Measurements from ENCODE around the gene KIF12. TPM values are rescaled to one million over a fixed set of nuclear protein-coding genes. Genes with fewer than 3 reads are reported as not detected.

KIF12 gene
- total and polyA plus RNA-seq, 4 experiments from 2014 or later: not detected

GRCh38 chr9:114116126-114116747 is 17.1 kb upstream of the KIF12 start:
- intact Hi-C loops (cut with micrococcal nuclease): no loop called here
- H3K27me3 ChIP-seq (ENCODE audit: insufficient read depth, low read length): no peaks in the 10 kb centered on the region
- H3K9me3 Mint-ChIP-seq: peaks cover 0 to 2% (median 0%) of the 10 kb centered on the region in 8 donors
- no peak for DNase-seq
- H3K36me3 Mint-ChIP-seq: no peaks in the 10 kb centered on the region
- H3K27me3 Mint-ChIP-seq: peaks cover 20 to 29% of the 10 kb centered on the region in 2 donors
- H3K4me3 Mint-ChIP-seq: no peak overlapping the region
- CTCF ChIA-PET (ENCODE audit: partially characterized antibody): interaction anchor here (1.2 kb wide), 1 partner anchor 8 kb away, joined by 4 read pairs; no protein-coding TSS in a partner anchor
- no peak overlapping the region for H3K4me3 ChIP-seq (ENCODE audit: low read length in 2 of 2)
- H3K27ac ChIP-seq (ENCODE audit: low read depth, low read length): no peak overlapping the region
- no peaks in the 10 kb centered on the region for H3K4me1 ChIP-seq (ENCODE audit: insufficient read depth, low read length)
- no peak overlapping the region for H3K27ac Mint-ChIP-seq
- POLR2A ChIA-PET (ENCODE audit: partially characterized antibody): no interaction called here
- H3K4me1 Mint-ChIP-seq: peaks cover 0 to 1% (median 0%) of the 10 kb centered on the region in 4 donors
- H3K36me3 ChIP-seq (ENCODE audit: insufficient read depth, low read length): no peaks in the 10 kb centered on the region
- H3K9me3 ChIP-seq (ENCODE audit: control insufficient read depth in 1 of 2, low read length in 2 of 2): no peaks in the 10 kb centered on the region

DNA sequence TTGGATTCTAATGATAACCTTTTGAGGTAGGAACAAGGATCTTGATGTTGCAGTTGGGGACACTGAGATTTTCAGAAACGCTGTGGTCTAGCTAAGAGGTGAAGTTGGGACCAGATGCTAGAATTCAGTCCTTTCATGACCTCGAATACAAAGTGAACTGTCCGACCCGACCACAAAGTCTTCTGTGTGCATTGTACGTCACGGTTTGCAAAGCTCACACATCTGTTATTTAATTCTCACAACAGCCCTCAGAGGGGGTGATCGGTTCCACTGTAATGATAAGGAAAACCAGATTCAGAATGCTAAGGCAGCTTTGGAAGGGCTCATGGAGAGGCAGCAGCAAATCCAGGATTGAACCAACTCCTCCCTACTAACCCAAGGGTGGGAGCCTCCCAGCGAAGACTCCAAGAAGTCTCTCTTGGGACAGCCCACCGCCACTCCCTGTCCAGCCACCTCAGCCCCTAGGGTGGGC is 16.6 kb upstream of the KIF12 start:
- H3K27ac ChIP-seq (ENCODE audit: low read depth, low read length): no peak overlapping the region
- peaks cover 19 to 29% of the 10 kb centered on the region in 2 donors for H3K27me3 Mint-ChIP-seq
- H3K4me1 ChIP-seq (ENCODE audit: insufficient read depth, low read length): no peaks in the 10 kb centered on the region
- H3K4me3 ChIP-seq (ENCODE audit: low read length in 2 of 2): no peak overlapping the region
- DNase-seq: no peak
- ChIA-PET CTCF (ENCODE audit: partially characterized antibody) (interaction anchor here (1.2 kb wide), 1 partner anchor 8 kb away, joined by 4 read pairs; no protein-coding TSS in a partner anchor), POLR2A (ENCODE audit: partially characterized antibody) (no interaction called here)
- H3K27me3 ChIP-seq (ENCODE audit: insufficient read depth, low read length): no peaks in the 10 kb centered on the region
- intact Hi-C loops (cut with micrococcal nuclease): no loop called here
- no peak overlapping the region for H3K4me3 Mint-ChIP-seq
- peaks cover 0 to 1% (median 0%) of the 10 kb centered on the region in 4 donors for H3K4me1 Mint-ChIP-seq
- no peak overlapping the region for H3K27ac Mint-ChIP-seq
- peaks cover 0 to 1% (median 0%) of the 10 kb centered on the region in 8 donors for H3K9me3 Mint-ChIP-seq
- no peaks in the 10 kb centered on the region for H3K36me3 ChIP-seq (ENCODE audit: insufficient read depth, low read length)
- no peaks in the 10 kb centered on the region for H3K36me3 Mint-ChIP-seq
- H3K9me3 ChIP-seq (ENCODE audit: control insufficient read depth in 1 of 2, low read length in 2 of 2): no peaks in the 10 kb centered on the region

DNA sequence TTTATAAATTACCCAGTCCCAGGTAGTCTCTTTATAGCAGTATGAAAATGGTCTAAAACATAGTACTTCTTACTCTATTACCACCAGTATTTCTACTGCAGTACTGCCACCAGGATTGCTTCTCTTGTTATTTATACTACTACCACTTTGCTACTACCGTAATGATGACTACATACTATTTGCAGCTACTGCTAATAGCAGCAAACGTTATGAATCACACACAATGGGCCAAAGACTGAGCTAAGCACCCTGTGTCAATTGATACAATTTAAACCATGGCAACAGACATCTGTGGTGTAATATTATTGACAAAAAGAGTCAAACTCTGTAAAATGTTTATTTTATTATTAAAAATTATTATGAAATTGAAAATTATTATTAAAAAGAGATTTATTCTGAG is 15.3 kb upstream of the KIF12 start:
- H3K27ac Mint-ChIP-seq: no peak overlapping the region
- no peaks in the 10 kb centered on the region for H3K4me1 Mint-ChIP-seq
- POLR2A ChIA-PET (ENCODE audit: partially characterized antibody): no interaction called here
- Histone ChIP-seq H3K27ac (ENCODE audit: low read depth, low read length) (no peak overlapping the region), H3K9me3 (ENCODE audit: control insufficient read depth in 1 of 2, low read length in 2 of 2) (no peaks in the 10 kb centered on the region), H3K4me3 (ENCODE audit: low read length in 2 of 2) (no peak overlapping the region), H3K36me3 (ENCODE audit: insufficient read depth, low read length) (no peaks in the 10 kb centered on the region), H3K4me1 (ENCODE audit: insufficient read depth, low read length) (no peaks in the 10 kb centered on the region), H3K27me3 (ENCODE audit: insufficient read depth, low read length) (no peaks in the 10 kb centered on the region)
- no peaks in the 10 kb centered on the region for H3K9me3 Mint-ChIP-seq
- intact Hi-C loops (cut with micrococcal nuclease): no loop called here
- peaks cover 17 to 29% of the 10 kb centered on the region in 2 donors for H3K27me3 Mint-ChIP-seq
- H3K4me3 Mint-ChIP-seq: no peak overlapping the region
- CTCF ChIA-PET (ENCODE audit: partially characterized antibody): no interaction called here
- no peaks in the 10 kb centered on the region for H3K36me3 Mint-ChIP-seq
- no peak for DNase-seq

DNA sequence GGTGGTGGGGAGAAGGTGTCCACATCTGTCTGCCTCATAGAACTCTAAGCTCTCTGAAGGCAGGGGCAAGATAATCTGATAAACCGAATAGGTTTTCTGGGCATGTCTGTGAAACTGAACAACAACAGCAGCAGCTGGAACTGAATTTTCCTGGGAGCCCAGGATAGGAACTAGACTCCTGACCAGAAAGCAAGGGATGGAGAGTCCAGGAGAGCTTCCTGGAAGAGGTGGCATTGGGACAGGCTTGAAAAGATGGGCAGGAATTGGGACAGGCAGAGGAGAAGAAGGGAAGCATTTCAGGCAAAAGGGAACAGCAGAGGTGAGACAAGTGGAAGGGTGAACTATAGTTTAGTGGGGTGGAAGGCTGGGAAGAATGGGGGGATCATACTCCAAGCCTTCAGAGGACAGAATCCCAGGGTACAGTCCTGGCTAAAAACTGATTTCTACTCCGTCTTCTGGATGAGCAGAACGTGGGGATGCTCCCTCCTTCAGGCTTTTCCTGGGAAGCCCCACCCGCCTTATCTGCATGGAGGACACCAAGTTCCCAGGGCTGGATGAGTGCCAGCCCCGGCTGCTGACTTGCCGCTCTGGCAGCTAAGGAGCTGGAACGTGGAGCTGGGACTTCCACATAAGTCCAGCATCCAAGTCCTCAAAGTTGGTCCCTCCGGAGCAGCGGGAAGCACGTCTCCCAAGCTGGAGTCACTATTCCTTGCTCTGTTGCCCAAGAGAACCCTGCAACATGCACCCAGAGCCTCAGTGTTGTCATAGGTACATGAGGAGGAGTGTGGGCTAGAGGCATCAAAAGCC is 13.9 kb upstream of the KIF12 start:
- Mint-ChIP-seq H3K4me1 (no peaks in the 10 kb centered on the region), H3K4me3 (no peak overlapping the region), H3K27ac (no peak overlapping the region), H3K27me3 (peaks cover 16 to 25% of the 10 kb centered on the region in 2 donors), H3K9me3 (no peaks in the 10 kb centered on the region), H3K36me3 (no peaks in the 10 kb centered on the region)
- Histone ChIP-seq H3K4me1 (ENCODE audit: insufficient read depth, low read length) (no peaks in the 10 kb centered on the region), H3K4me3 (ENCODE audit: low read length in 2 of 2) (no peak overlapping the region), H3K9me3 (ENCODE audit: control insufficient read depth in 1 of 2, low read length in 2 of 2) (no peaks in the 10 kb centered on the region), H3K36me3 (ENCODE audit: insufficient read depth, low read length) (no peaks in the 10 kb centered on the region), H3K27me3 (ENCODE audit: insufficient read depth, low read length) (no peaks in the 10 kb centered on the region), H3K27ac (ENCODE audit: low read depth, low read length) (no peak overlapping the region)
- POLR2A ChIA-PET (ENCODE audit: partially characterized antibody): no interaction called here
- CTCF ChIA-PET (ENCODE audit: partially characterized antibody): interaction anchor here (1.9 kb wide), 1 partner anchor 10 kb away, joined by 4 read pairs; no protein-coding TSS in a partner anchor
- no peak for DNase-seq
- intact Hi-C loops (cut with micrococcal nuclease): no loop called here

DNA sequence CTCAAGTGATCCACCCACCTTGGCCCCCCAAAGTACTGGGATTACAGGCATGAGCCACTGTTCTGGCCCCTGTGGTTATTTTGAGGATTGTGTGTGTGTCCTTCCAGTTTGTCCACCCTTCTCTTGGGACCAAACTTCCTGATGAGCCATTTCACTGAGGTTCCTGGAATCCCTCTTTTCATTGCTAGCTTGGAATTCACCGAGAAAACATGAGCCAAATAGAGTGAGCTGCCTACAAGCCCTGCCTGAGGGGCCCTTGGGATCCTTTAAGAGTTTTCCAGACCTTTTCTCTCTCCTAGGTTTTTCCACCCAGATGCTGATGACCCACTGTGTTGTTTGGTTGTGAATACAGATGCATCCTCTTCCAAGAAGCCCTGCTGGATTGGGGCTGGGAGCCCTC is 13.2 kb upstream of the KIF12 start:
- H3K9me3 ChIP-seq (ENCODE audit: control insufficient read depth in 1 of 2, low read length in 2 of 2): no peaks in the 10 kb centered on the region
- Mint-ChIP-seq H3K9me3 (no peaks in the 10 kb centered on the region), H3K27ac (no peak overlapping the region), H3K4me1 (no peaks in the 10 kb centered on the region), H3K27me3 (peaks cover 13 to 22% of the 10 kb centered on the region in 2 donors), H3K36me3 (no peaks in the 10 kb centered on the region), H3K4me3 (no peak overlapping the region)
- H3K27me3 ChIP-seq (ENCODE audit: insufficient read depth, low read length): no peaks in the 10 kb centered on the region
- no peak overlapping the region for H3K4me3 ChIP-seq (ENCODE audit: low read length in 2 of 2)
- intact Hi-C loops (cut with micrococcal nuclease): no loop called here
- CTCF ChIA-PET (ENCODE audit: partially characterized antibody): interaction anchor here (0.9 to 1.9 kb wide), 2 partner anchors 9 to 30 kb away, joined by 3 to 4 read pairs; no protein-coding TSS in a partner anchor
- H3K36me3 ChIP-seq (ENCODE audit: insufficient read depth, low read length): no peaks in the 10 kb centered on the region
- no peak for DNase-seq
- H3K27ac ChIP-seq (ENCODE audit: low read depth, low read length): no peak overlapping the region
- POLR2A ChIA-PET (ENCODE audit: partially characterized antibody): no interaction called here
- H3K4me1 ChIP-seq (ENCODE audit: insufficient read depth, low read length): no peaks in the 10 kb centered on the region

- Histone ChIP-seq H3K27me3 (ENCODE audit: insufficient read depth, low read length) (no peaks in the 10 kb centered on the region), H3K4me1 (ENCODE audit: insufficient read depth, low read length) (no peaks in the 10 kb centered on the region), H3K27ac (ENCODE audit: low read depth, low read length) (no peak overlapping the region), H3K36me3 (ENCODE audit: insufficient read depth, low read length) (no peaks in the 10 kb centered on the region), H3K9me3 (ENCODE audit: control insufficient read depth in 1 of 2, low read length in 2 of 2) (no peaks in the 10 kb centered on the region), H3K4me3 (ENCODE audit: low read length in 2 of 2) (no peak overlapping the region)
- H3K4me1 Mint-ChIP-seq: no peaks in the 10 kb centered on the region
- no peak overlapping the region for H3K4me3 Mint-ChIP-seq
- intact Hi-C loops (cut with micrococcal nuclease): no loop called here
- DNase-seq: no peak
- ChIA-PET POLR2A (ENCODE audit: partially characterized antibody) (no interaction called here), CTCF (ENCODE audit: partially characterized antibody) (interaction anchor here (1.6 to 3.7 kb wide), 3 partner anchors 10 to 27 kb away, joined by 3 to 27 read pairs (median 6); partner anchors contain the start of gene KIF12)
- H3K27ac Mint-ChIP-seq: no peak overlapping the region
- H3K36me3 Mint-ChIP-seq: no peaks in the 10 kb centered on the region
- H3K9me3 Mint-ChIP-seq: no peaks in the 10 kb centered on the region
- peaks cover 7 to 20% of the 10 kb centered on the region in 2 donors for H3K27me3 Mint-ChIP-seq
Observed at GRCh38 chr9:114110180-114110579, 11.1 kb upstream of the KIF12 start.

DNA sequence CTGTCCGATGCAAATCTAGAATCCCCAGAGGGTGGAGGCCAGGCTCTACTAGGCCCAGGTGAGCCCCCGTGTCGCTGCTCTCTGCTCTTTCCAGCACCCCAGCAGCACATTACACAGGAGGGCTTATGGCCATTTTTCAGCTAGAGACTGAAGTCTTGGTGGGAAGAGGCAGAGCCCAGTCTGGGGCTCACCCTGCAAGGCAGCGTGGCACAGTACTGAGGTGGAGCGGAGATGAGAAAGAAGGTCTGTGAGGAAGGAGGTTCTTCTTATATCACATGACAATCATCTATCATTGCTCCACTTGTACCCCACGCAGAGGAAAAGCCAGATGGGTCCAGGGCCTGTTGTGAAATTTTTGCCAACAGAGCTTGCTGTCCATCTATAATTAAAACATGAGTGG is 10.0 kb upstream of the KIF12 start:
- Mint-ChIP-seq H3K27ac (no peak overlapping the region), H3K9me3 (no peaks in the 10 kb centered on the region), H3K36me3 (no peaks in the 10 kb centered on the region), H3K27me3 (peaks cover 8 to 14% of the 10 kb centered on the region in 2 donors), H3K4me3 (no peak overlapping the region), H3K4me1 (no peaks in the 10 kb centered on the region)
- CTCF ChIA-PET (ENCODE audit: partially characterized antibody): interaction anchor here (1.2 to 3.7 kb wide), 4 partner anchors 9 to 33 kb away, joined by 3 to 27 read pairs (median 5); partner anchors contain the start of gene KIF12
- no peaks in the 10 kb centered on the region for H3K4me1 ChIP-seq (ENCODE audit: insufficient read depth, low read length)
- H3K36me3 ChIP-seq (ENCODE audit: insufficient read depth, low read length): no peaks in the 10 kb centered on the region
- no peaks in the 10 kb centered on the region for H3K9me3 ChIP-seq (ENCODE audit: control insufficient read depth in 1 of 2, low read length in 2 of 2)
- no peak for DNase-seq
- POLR2A ChIA-PET (ENCODE audit: partially characterized antibody): no interaction called here
- H3K4me3 ChIP-seq (ENCODE audit: low read length in 2 of 2): no peak overlapping the region
- intact Hi-C loops (cut with micrococcal nuclease): loop anchor here (2.0 kb wide), 1 partner anchor 46 kb away; the partner anchor contains the start of gene COL27A1
- no peaks in the 10 kb centered on the region for H3K27me3 ChIP-seq (ENCODE audit: insufficient read depth, low read length)
- H3K27ac ChIP-seq (ENCODE audit: low read depth, low read length): no peak overlapping the region

Data from CD4-positive, alpha-beta memory T cell (primary cell).